Measurements from ENCODE around the gene MTG1. TPM values are rescaled to one million over a fixed set of nuclear protein-coding genes. Genes with fewer than 3 reads are reported as not detected.

Gene MTG1
- total and polyA plus RNA-seq, 10 of the 15 experiments (the other 5 are each of a cell fraction or from before 2014, with no cell fraction given) = 6.2 to 104 (median 62.5) TPM

- peak; percentile 84 for TF ChIP-seq IKZF1 (conservative IDR thresholded peaks at IDR 0.05)
- TF ChIP-seq, protein P1, sequence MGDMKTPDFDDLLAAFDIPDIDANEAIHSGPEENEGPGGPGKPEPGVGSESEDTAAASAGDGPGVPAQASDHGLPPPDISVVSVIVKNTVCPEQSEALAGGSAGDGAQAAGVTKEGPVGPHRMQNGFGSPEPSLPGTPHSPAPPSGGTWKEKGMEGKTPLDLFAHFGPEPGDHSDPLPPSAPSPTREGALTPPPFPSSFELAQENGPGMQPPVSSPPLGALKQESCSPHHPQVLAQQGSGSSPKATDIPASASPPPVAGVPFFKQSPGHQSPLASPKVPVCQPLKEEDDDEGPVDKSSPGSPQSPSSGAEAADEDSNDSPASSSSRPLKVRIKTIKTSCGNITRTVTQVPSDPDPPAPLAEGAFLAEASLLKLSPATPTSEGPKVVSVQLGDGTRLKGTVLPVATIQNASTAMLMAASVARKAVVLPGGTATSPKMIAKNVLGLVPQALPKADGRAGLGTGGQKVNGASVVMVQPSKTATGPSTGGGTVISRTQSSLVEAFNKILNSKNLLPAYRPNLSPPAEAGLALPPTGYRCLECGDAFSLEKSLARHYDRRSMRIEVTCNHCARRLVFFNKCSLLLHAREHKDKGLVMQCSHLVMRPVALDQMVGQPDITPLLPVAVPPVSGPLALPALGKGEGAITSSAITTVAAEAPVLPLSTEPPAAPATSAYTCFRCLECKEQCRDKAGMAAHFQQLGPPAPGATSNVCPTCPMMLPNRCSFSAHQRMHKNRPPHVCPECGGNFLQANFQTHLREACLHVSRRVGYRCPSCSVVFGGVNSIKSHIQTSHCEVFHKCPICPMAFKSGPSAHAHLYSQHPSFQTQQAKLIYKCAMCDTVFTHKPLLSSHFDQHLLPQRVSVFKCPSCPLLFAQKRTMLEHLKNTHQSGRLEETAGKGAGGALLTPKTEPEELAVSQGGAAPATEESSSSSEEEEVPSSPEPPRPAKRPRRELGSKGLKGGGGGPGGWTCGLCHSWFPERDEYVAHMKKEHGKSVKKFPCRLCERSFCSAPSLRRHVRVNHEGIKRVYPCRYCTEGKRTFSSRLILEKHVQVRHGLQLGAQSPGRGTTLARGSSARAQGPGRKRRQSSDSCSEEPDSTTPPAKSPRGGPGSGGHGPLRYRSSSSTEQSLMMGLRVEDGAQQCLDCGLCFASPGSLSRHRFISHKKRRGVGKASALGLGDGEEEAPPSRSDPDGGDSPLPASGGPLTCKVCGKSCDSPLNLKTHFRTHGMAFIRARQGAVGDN (IDR thresholded peaks at IDR 0.05) = peak; percentile 10; the same call in 1 of the 2 replicates
- no peak for TF ChIP-seq CBFB (IDR thresholded peaks at IDR 0.05; ENCODE audit: low read depth)
- TF ChIP-seq BACH1 (IDR thresholded peaks at IDR 0.05; ENCODE audit: borderline replicate concordance) = no peak; the same call in 1 of the 2 replicates
- no peak for TF ChIP-seq ZBED1 (IDR thresholded peaks at IDR 0.05; ENCODE audit: borderline replicate concordance)
- peak; percentile 39 to 96 for TF ChIP-seq EGR1 (IDR thresholded peaks at IDR 0.05; ENCODE audit: borderline replicate concordance in 1 of 2, low read depth in 2 of 2, low read length in 2 of 2)
- no peak for TF ChIP-seq TARDBP (IDR thresholded peaks at IDR 0.05; ENCODE audit: borderline replicate concordance)
- no peak for TF ChIP-seq KLF5 (IDR thresholded peaks at IDR 0.05; ENCODE audit: partially characterized antibody)
- no peak for TF ChIP-seq RFX5 (IDR thresholded peaks at IDR 0.05; ENCODE audit: low read depth, low read length)
- TF ChIP-seq TCF3 (IDR thresholded peaks at IDR 0.05; ENCODE audit: borderline replicate concordance, insufficient read depth, low read depth, low read length) = no peak
- 0 out of 2 replicates have a peak, but pooled peaks have one; percentile 7 for TF ChIP-seq RUNX3 (IDR thresholded peaks at IDR 0.05; ENCODE audit: low read length)
- no peak for TF ChIP-seq EP300 (IDR thresholded peaks at IDR 0.05; ENCODE audit: borderline replicate concordance in 1 of 2, control insufficient read depth in 1 of 2, low read depth in 2 of 2, low read length in 2 of 2)
- no peak for TF ChIP-seq SMAD5 (IDR thresholded peaks at IDR 0.05; ENCODE audit: low read depth)
- TF ChIP-seq ESRRA (IDR thresholded peaks at IDR 0.05; ENCODE audit: low read length) = no peak
- TF ChIP-seq, protein P2, sequence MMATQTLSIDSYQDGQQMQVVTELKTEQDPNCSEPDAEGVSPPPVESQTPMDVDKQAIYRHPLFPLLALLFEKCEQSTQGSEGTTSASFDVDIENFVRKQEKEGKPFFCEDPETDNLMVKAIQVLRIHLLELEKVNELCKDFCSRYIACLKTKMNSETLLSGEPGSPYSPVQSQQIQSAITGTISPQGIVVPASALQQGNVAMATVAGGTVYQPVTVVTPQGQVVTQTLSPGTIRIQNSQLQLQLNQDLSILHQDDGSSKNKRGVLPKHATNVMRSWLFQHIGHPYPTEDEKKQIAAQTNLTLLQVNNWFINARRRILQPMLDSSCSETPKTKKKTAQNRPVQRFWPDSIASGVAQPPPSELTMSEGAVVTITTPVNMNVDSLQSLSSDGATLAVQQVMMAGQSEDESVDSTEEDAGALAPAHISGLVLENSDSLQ (IDR thresholded peaks at IDR 0.05) = no peak
- no peak for TF ChIP-seq NFYB (IDR thresholded peaks at IDR 0.05; ENCODE audit: insufficient read depth, low read depth, low read length)
- TF ChIP-seq ZBTB4 (CRISPR knock-in tag; IDR thresholded peaks at IDR 0.05) = no peak
- TF ChIP-seq, protein P3, sequence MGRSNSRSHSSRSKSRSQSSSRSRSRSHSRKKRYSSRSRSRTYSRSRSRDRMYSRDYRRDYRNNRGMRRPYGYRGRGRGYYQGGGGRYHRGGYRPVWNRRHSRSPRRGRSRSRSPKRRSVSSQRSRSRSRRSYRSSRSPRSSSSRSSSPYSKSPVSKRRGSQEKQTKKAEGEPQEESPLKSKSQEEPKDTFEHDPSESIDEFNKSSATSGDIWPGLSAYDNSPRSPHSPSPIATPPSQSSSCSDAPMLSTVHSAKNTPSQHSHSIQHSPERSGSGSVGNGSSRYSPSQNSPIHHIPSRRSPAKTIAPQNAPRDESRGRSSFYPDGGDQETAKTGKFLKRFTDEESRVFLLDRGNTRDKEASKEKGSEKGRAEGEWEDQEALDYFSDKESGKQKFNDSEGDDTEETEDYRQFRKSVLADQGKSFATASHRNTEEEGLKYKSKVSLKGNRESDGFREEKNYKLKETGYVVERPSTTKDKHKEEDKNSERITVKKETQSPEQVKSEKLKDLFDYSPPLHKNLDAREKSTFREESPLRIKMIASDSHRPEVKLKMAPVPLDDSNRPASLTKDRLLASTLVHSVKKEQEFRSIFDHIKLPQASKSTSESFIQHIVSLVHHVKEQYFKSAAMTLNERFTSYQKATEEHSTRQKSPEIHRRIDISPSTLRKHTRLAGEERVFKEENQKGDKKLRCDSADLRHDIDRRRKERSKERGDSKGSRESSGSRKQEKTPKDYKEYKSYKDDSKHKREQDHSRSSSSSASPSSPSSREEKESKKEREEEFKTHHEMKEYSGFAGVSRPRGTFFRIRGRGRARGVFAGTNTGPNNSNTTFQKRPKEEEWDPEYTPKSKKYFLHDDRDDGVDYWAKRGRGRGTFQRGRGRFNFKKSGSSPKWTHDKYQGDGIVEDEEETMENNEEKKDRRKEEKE (IDR thresholded peaks at IDR 0.05) = no peak
Observed at GRCh38 chr10:133357285-133358161, 36.4 kb upstream of the MTG1 start, which contains the start of gene FUOM (continued).
